HL-60 (cell line): ENCODE results near the gene SFI1.

Experiments used
- DNase-seq, 2 experiments: peaks; one replicate each; pipeline ENCODE4 v3.0.0-alpha.2; 2010 to 2020; ENCODE audit warnings: low read depth in 1 of 2, low spot score in 1 of 2
- H3K27ac ChIP-seq: fragments of 250-450 bp; sonication (Bioruptor Pico); replicated peaks from 2 replicates; pipeline ENCODE4 v1.5.1; 2020; ENCODE audit warnings: mild to moderate bottlenecking, moderate library complexity
- H3K27me3 ChIP-seq: fragments of 250-450 bp; sonication (Bioruptor Pico); 2 replicates; pipeline ENCODE4 v1.5.1; 2021; ENCODE audit warnings: mild to moderate bottlenecking, moderate library complexity; ENCODE audit not compliant: insufficient read depth, poor library complexity, severe bottlenecking
- H3K4me3 ChIP-seq: replicated peaks from 2 replicates; pipeline ENCODE4 v1.5.1; 2011; ENCODE audit warnings: mild to moderate bottlenecking, control low read depth, low read length; ENCODE audit not compliant: insufficient read depth
- GABPA ChIP-seq: IDR thresholded peaks from 2 replicates; pipeline ENCODE4 v1.6.1; 2012; ENCODE audit warnings: low read depth
- POLR2AphosphoS5 ChIP-seq: IDR thresholded peaks from 2 replicates; pipeline ENCODE4 v1.6.1; 2012; ENCODE audit warnings: low read depth
- SPI1 ChIP-seq: IDR thresholded peaks from 2 replicates; pipeline ENCODE4 v1.6.1; 2012; ENCODE audit warnings: low read depth, mild to moderate bottlenecking, borderline replicate concordance
- long read RNA-seq: library from polyadenylated mRNA; unstranded; transcript quantifications from one replicate; pipeline ENCODE4 v2.0.0, GENCODE V29; 2020
- TF ChIP-seq, protein P1 (sequence below): IDR thresholded peaks from 2 replicates; pipeline ENCODE4 v1.6.1; 2012; ENCODE audit warnings: low read depth; ENCODE audit not compliant: insufficient replicate concordance
- TF ChIP-seq, protein P2 (sequence below): IDR thresholded peaks from one replicate; pipeline ENCODE4 v1.5.1; 2011; ENCODE audit warnings: low read length, control low read depth, inconsistent platforms; ENCODE audit not compliant: insufficient read depth

The SFI1 gene, protein sequence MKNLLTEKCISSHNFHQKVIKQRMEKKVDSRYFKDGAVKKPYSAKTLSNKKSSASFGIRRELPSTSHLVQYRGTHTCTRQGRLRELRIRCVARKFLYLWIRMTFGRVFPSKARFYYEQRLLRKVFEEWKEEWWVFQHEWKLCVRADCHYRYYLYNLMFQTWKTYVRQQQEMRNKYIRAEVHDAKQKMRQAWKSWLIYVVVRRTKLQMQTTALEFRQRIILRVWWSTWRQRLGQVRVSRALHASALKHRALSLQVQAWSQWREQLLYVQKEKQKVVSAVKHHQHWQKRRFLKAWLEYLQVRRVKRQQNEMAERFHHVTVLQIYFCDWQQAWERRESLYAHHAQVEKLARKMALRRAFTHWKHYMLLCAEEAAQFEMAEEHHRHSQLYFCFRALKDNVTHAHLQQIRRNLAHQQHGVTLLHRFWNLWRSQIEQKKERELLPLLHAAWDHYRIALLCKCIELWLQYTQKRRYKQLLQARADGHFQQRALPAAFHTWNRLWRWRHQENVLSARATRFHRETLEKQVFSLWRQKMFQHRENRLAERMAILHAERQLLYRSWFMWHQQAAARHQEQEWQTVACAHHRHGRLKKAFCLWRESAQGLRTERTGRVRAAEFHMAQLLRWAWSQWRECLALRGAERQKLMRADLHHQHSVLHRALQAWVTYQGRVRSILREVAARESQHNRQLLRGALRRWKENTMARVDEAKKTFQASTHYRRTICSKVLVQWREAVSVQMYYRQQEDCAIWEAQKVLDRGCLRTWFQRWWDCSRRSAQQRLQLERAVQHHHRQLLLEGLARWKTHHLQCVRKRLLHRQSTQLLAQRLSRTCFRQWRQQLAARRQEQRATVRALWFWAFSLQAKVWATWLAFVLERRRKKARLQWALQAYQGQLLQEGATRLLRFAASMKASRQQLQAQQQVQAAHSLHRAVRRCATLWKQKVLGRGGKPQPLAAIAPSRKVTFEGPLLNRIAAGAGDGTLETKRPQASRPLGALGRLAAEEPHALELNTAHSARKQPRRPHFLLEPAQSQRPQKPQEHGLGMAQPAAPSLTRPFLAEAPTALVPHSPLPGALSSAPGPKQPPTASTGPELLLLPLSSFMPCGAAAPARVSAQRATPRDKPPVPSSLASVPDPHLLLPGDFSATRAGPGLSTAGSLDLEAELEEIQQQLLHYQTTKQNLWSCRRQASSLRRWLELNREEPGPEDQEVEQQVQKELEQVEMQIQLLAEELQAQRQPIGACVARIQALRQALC
- long read RNA-seq, full-length matches to known transcripts: 16 of 111 reads
- long read RNA-seq, partial matches to known transcripts: 11 of 111 reads
- long read RNA-seq, other reads (novel, unspliced or antisense): 84 of 111 reads

DNA sequence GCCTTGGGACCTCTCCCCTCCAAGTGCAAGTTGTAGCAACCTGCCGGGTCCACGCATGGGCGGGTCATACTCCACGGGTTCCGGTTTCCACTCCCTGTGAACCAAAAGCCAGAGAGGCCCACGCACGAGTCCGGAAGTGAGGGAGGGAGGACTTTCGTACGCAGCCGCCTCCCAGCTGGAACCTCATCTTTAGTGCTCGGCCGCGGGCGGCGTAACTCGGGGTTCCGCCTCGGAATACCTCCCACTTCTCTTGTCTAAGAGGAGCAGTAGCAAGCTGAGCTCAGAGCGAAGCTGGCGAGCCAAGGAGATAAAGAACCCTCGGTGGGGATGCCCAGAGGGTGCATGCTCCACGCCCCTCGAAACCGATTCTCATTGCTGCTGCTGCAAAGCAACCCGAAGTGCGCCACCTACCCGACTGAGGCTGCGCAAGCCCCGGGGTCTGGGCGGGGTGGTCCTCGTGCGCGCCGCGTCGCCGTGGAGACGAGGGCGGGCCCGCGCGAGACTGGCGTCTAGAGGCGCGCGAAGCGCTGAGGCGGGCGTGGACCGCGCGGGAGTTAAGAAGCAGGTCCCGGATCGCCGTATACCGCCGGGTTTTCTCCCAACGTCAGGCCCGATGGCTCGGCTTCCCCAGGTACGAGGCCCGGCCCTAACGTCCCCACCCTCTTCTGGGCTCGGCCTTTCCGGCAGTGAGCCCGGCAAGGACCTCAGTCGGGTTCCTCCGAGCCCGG lies at the start of gene SFI1:
Gene SFI1, plus strand, starts transcription at position 530 of the 728 bp plus-strand sequence. CDS start 11,749 bp downstream, outside the sequence.
- Histone ChIP-seq H3K27me3 (no peaks in the 10 kb centered on the region), H3K4me3 (peak within 1 kb of the TSS; percentile 94), H3K27ac (peak within 1 kb of the TSS; percentile 83)
- TF ChIP-seq GABPA (peak; percentile 70), SPI1 (peak; percentile 35; the same call in 1 of the 2 replicates), POLR2AphosphoS5 (no peak)
- peak; percentile 90 to 92 for DNase-seq

DNA sequence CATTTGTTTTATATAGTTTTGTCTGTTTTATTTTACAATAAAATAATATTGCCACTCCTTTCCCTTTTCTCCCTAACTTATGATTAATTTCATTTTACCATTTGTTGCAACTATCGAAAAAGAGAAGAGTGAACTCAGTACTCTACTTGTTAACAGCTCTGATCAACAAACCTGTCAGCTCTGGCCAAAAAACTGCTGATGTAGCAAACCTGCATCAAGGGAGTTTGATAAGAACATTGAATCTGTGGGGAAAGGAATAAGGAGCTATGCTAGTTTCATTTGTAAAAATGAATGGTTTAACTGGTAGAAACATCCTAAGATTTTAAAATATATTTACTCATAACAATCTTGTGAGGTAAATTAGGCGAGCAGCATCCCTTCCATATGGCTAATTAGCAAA lies 49.6 kb upstream of the SFI1 start:
- DNase-seq: no peak
- TF ChIP-seq GABPA (no peak), SPI1 (no peak), POLR2AphosphoS5 (no peak)
- TF ChIP-seq, protein P1, sequence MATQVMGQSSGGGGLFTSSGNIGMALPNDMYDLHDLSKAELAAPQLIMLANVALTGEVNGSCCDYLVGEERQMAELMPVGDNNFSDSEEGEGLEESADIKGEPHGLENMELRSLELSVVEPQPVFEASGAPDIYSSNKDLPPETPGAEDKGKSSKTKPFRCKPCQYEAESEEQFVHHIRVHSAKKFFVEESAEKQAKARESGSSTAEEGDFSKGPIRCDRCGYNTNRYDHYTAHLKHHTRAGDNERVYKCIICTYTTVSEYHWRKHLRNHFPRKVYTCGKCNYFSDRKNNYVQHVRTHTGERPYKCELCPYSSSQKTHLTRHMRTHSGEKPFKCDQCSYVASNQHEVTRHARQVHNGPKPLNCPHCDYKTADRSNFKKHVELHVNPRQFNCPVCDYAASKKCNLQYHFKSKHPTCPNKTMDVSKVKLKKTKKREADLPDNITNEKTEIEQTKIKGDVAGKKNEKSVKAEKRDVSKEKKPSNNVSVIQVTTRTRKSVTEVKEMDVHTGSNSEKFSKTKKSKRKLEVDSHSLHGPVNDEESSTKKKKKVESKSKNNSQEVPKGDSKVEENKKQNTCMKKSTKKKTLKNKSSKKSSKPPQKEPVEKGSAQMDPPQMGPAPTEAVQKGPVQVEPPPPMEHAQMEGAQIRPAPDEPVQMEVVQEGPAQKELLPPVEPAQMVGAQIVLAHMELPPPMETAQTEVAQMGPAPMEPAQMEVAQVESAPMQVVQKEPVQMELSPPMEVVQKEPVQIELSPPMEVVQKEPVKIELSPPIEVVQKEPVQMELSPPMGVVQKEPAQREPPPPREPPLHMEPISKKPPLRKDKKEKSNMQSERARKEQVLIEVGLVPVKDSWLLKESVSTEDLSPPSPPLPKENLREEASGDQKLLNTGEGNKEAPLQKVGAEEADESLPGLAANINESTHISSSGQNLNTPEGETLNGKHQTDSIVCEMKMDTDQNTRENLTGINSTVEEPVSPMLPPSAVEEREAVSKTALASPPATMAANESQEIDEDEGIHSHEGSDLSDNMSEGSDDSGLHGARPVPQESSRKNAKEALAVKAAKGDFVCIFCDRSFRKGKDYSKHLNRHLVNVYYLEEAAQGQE: no peak
- TF ChIP-seq, protein P2, sequence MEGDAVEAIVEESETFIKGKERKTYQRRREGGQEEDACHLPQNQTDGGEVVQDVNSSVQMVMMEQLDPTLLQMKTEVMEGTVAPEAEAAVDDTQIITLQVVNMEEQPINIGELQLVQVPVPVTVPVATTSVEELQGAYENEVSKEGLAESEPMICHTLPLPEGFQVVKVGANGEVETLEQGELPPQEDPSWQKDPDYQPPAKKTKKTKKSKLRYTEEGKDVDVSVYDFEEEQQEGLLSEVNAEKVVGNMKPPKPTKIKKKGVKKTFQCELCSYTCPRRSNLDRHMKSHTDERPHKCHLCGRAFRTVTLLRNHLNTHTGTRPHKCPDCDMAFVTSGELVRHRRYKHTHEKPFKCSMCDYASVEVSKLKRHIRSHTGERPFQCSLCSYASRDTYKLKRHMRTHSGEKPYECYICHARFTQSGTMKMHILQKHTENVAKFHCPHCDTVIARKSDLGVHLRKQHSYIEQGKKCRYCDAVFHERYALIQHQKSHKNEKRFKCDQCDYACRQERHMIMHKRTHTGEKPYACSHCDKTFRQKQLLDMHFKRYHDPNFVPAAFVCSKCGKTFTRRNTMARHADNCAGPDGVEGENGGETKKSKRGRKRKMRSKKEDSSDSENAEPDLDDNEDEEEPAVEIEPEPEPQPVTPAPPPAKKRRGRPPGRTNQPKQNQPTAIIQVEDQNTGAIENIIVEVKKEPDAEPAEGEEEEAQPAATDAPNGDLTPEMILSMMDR: no peak
- Histone ChIP-seq H3K4me3 (no peak overlapping the region), H3K27me3 (no peaks in the 10 kb centered on the region), H3K27ac (no peak overlapping the region)

DNA sequence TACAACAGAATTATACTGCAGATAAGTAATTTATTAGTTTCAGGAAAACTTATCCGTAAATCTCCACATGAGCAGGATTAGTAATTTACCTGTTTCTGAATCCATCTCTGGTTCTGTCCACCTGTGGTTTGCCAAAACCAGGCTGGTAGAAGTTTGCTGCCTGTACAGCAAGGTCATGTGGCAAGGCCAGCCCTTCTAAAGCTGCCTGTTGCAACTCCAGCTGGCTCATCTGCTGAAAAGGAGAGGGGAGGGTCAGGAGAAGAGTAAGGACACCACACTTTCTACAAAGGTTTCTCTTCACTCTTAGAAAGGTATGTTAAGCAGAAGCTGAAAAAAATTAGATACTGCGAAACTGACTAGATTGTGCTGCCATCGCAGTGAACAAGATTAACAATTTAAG lies 49.0 kb upstream of the SFI1 start:
- Histone ChIP-seq H3K27me3 (no peaks in the 10 kb centered on the region), H3K27ac (no peak overlapping the region), H3K4me3 (no peak overlapping the region)
- no peak for TF ChIP-seq SPI1
- TF ChIP-seq, protein P2: no peak
- TF ChIP-seq, protein P1: no peak
- TF ChIP-seq GABPA: no peak
- no peak for TF ChIP-seq POLR2AphosphoS5
- DNase-seq: no peak
